Caco-2 (cell line): ENCODE data around the gene SLC22A6. TPM values are rescaled to one million over a fixed set of nuclear protein-coding genes. Genes with fewer than 3 reads are reported as not detected.

Experiments
- BruUV-seq: library from RNA; stranded (reverse); fragments of 400-500 nt; replicated peaks from 2 replicates; lab custom pipeline; 2021; lab: Mats Ljungman, UMichigan
- CTCF ChIA-PET: fragments of 300-600 bp; sonication (Branson Sonifier 250); formaldehyde crosslinking; loops from one replicate; lab custom pipeline; 2022; ENCODE audit warnings: antibody characterized with exemption; lab: Charles Lee
- POLR2A ChIA-PET: fragments of 300-600 bp; sonication (Branson Sonifier 250); formaldehyde crosslinking; loops from one replicate; lab custom pipeline; 2022; ENCODE audit warnings: antibody characterized with exemption; lab: Charles Lee
- DNase-seq, 2 experiments: peaks; one replicate each; pipeline versions ENCODE4 v3.0.0 to v3.0.0-alpha.2; 2020 to 2022
- H3K27me3 ChIP-seq: replicated peaks from 2 replicates; pipeline ENCODE4 v1.6.0; 2011; ENCODE audit warnings: low read length; ENCODE audit not compliant: control insufficient read depth, insufficient read depth
- H3K36me3 ChIP-seq: 2 replicates; pipeline ENCODE4 v1.5.1; 2011; ENCODE audit warnings: low read length; ENCODE audit not compliant: control insufficient read depth, insufficient read depth
- H3K4me1 ChIP-seq: fragments of 250-450 bp; sonication (Bioruptor Pico); 2 replicates; pipeline ENCODE4 v1.5.1; 2020; ENCODE audit warnings: mild to moderate bottlenecking
- H3K4me3 ChIP-seq: 2 replicates; pipeline ENCODE4 v1.5.1; 2011; ENCODE audit warnings: low read depth, mild to moderate bottlenecking, control low read depth, low read length
- H3K9me3 ChIP-seq: fragments of 250-450 bp; sonication (Bioruptor Pico); 2 replicates; pipeline ENCODE4 v1.5.1; 2020; ENCODE audit warnings: mild to moderate bottlenecking, moderate library complexity
- H3K27ac Mint-ChIP-seq: one replicate; pipeline ENCODE4 v1.8.0; 2022; ENCODE audit warnings: mixed read lengths; ENCODE audit not compliant: unreplicated experiment
- H3K27me3 Mint-ChIP-seq: one replicate; pipeline ENCODE4 v1.8.0; 2022; ENCODE audit warnings: mixed read lengths; ENCODE audit not compliant: insufficient read depth, unreplicated experiment
- H3K36me3 Mint-ChIP-seq: one replicate; pipeline ENCODE4 v1.8.0; 2022; ENCODE audit warnings: mild to moderate bottlenecking, mixed read lengths; ENCODE audit not compliant: insufficient read depth, unreplicated experiment
- H3K4me1 Mint-ChIP-seq: one replicate; pipeline ENCODE4 v1.8.0; 2022; ENCODE audit warnings: low read depth, mixed read lengths; ENCODE audit not compliant: unreplicated experiment
- H3K4me3 Mint-ChIP-seq: one replicate; pipeline ENCODE4 v1.8.0; 2022; ENCODE audit warnings: mild to moderate bottlenecking, moderate library complexity, mixed read lengths; ENCODE audit not compliant: unreplicated experiment
- H3K9me3 Mint-ChIP-seq: one replicate; pipeline ENCODE4 v1.8.0; 2022; ENCODE audit warnings: mixed read lengths; ENCODE audit not compliant: unreplicated experiment
- CTCF ChIP-seq, 2 experiments: fragments of 200-600 bp in 1 of 2; IDR thresholded peaks; 1 replicate in 1 of 2; 2 replicates in 1 of 2; pipeline versions ENCODE4 v1.5.1 to v1.8.0; 2011 to 2022; ENCODE audit warnings: antibody characterized with exemption in 1 of 2, control low read depth in 1 of 2, inconsistent platforms in 1 of 2, low read depth in 1 of 2, low read length in 1 of 2, mild to moderate bottlenecking in 1 of 2, moderate library complexity in 1 of 2; ENCODE audit not compliant: insufficient read depth in 1 of 2, severe bottlenecking in 1 of 2, unreplicated experiment in 1 of 2
- intact Hi-C: fragments of 100-400 bp; cut with micrococcal nuclease; formaldehyde crosslinking; loops from one replicate; pipeline ENCODE4 v1.10.0; 2022; ENCODE audit not compliant: unreplicated experiment
- total RNA-seq: library from RNA; stranded (reverse); gene quantifications from 2 replicates; pipeline ENCODE4 v1.2.3, GENCODE V29; 2022

SLC22A6 gene
- total RNA-seq, 1 experiment from 2014 or later, result not detected

- H3K27me3 ChIP-seq, result no peaks in the 10 kb centered on the region
- POLR2A ChIA-PET, result no interaction called here
- no peak for DNase-seq
- Mint-ChIP-seq H3K27ac (no peak overlapping the region), H3K4me3 (no peak overlapping the region), H3K9me3 (no peaks in the 10 kb centered on the region), H3K27me3 (peaks cover 9% of the 10 kb centered on the region), H3K4me1 (no peaks in the 10 kb centered on the region), H3K36me3 (no peaks in the 10 kb centered on the region)
- intact Hi-C loops, result no loop called here
- no peaks in the 10 kb centered on the region for H3K4me1 ChIP-seq
- no peak overlapping the region for H3K4me3 ChIP-seq
- H3K36me3 ChIP-seq, result no peaks in the 10 kb centered on the region
- H3K9me3 ChIP-seq, result no peaks in the 10 kb centered on the region
- no peak for TF ChIP-seq CTCF (IDR thresholded peaks at IDR 0.05; ENCODE audit: insufficient read depth in 1 of 2, low read depth in 1 of 2, low read length in 1 of 2, severe bottlenecking in 1 of 2, unreplicated experiment in 1 of 2)
- CTCF ChIA-PET, result no interaction called here
- no TSS peak for BruUV-seq
These were observed 429 bp upstream of the SLC22A6 start for GRCh38 chr11:62985041-62985750.

- Mint-ChIP-seq H3K4me1 (no peaks in the 10 kb centered on the region), H3K27me3 (peaks cover 9% of the 10 kb centered on the region), H3K9me3 (no peaks in the 10 kb centered on the region), H3K36me3 (no peaks in the 10 kb centered on the region), H3K27ac (no peak overlapping the region), H3K4me3 (no peak overlapping the region)
- Histone ChIP-seq H3K9me3 (no peaks in the 10 kb centered on the region), H3K4me1 (no peaks in the 10 kb centered on the region), H3K4me3 (no peak overlapping the region), H3K36me3 (no peaks in the 10 kb centered on the region), H3K27me3 (no peaks in the 10 kb centered on the region)
- BruUV-seq, result no TSS peak
- POLR2A ChIA-PET, result no interaction called here
- intact Hi-C loops, result no loop called here
- TF ChIP-seq CTCF (IDR thresholded peaks at IDR 0.05; ENCODE audit: insufficient read depth in 1 of 2, low read depth in 1 of 2, low read length in 1 of 2, severe bottlenecking in 1 of 2, unreplicated experiment in 1 of 2), result no peak
- CTCF ChIA-PET, result interaction anchor here (1.5 kb wide), 1 partner anchor 78 kb away, joined by 3 read pairs; no protein-coding TSS in a partner anchor
- no peak for DNase-seq
These were observed 1.1 kb downstream of the SLC22A6 start for GRCh38 chr11:62983536-62984199.

- no peak for DNase-seq
- Mint-ChIP-seq H3K36me3 (no peaks in the 10 kb centered on the region), H3K4me1 (no peaks in the 10 kb centered on the region), H3K27ac (no peak overlapping the region), H3K9me3 (no peaks in the 10 kb centered on the region), H3K27me3 (peaks cover 5% of the 10 kb centered on the region), H3K4me3 (no peak overlapping the region)
- Histone ChIP-seq H3K4me3 (no peak overlapping the region), H3K4me1 (no peaks in the 10 kb centered on the region), H3K36me3 (no peaks in the 10 kb centered on the region), H3K27me3 (no peaks in the 10 kb centered on the region; the same call in 1 of the 2 replicates), H3K9me3 (no peaks in the 10 kb centered on the region)
- BruUV-seq, result no TSS peak
- CTCF ChIA-PET, result no interaction called here
- intact Hi-C loops, result no loop called here
- POLR2A ChIA-PET, result no interaction called here
- no peak for TF ChIP-seq CTCF (IDR thresholded peaks at IDR 0.05; ENCODE audit: insufficient read depth in 1 of 2, low read depth in 1 of 2, low read length in 1 of 2, severe bottlenecking in 1 of 2, unreplicated experiment in 1 of 2)
These were observed 3.0 kb downstream of the SLC22A6 start for GRCh38 chr11:62981743-62982142.
